HG03025 (cell line): ENCODE data around the gene CAMTA1.

Experiments used
- ATAC-seq: cut with Tn5 transposase; IDR thresholded peaks from one replicate; pipeline ENCODE4 v1.9.1; 2021; ENCODE audit warnings: mild to moderate bottlenecking, moderate library complexity; ENCODE audit not compliant: unreplicated experiment, low FRiP score

CAMTA1 gene

GRCh38 chr1:6996866-6997265 lies 211.6 kb downstream of the CAMTA1 start:
- no peak for ATAC-seq

- ATAC-seq = no peak
Observed at GRCh38 chr1:6998267-6998666, 213.0 kb downstream of the CAMTA1 start.

GRCh38 chr1:6999826-7000225 lies 214.6 kb downstream of the CAMTA1 start:
- no peak for ATAC-seq

- no peak for ATAC-seq
Observed at GRCh38 chr1:7000720-7001119, 215.5 kb downstream of the CAMTA1 start.

- ATAC-seq = no peak
Observed at GRCh38 chr1:7002728-7003127, 217.5 kb downstream of the CAMTA1 start.

- ATAC-seq = no peak
Observed at GRCh38 chr1:7003676-7004075, 218.4 kb downstream of the CAMTA1 start.

- no peak for ATAC-seq
Observed at GRCh38 chr1:7004181-7004580, 218.9 kb downstream of the CAMTA1 start.

GRCh38 chr1:7005762-7006161 lies 220.5 kb downstream of the CAMTA1 start:
- no peak for ATAC-seq

- ATAC-seq = no peak
Observed at GRCh38 chr1:7006996-7007871, 222.0 kb downstream of the CAMTA1 start.

- ATAC-seq = no peak
Observed at GRCh38 chr1:7007902-7008301, 222.6 kb downstream of the CAMTA1 start.

- ATAC-seq = no peak
Observed at GRCh38 chr1:7008331-7008730, 223.1 kb downstream of the CAMTA1 start.

- ATAC-seq = no peak
Observed at GRCh38 chr1:7008975-7009740, 223.9 kb downstream of the CAMTA1 start.

- ATAC-seq = no peak
Observed at GRCh38 chr1:7009741-7010525, 224.7 kb downstream of the CAMTA1 start.

- ATAC-seq = no peak
Observed at GRCh38 chr1:7010534-7011200, 225.4 kb downstream of the CAMTA1 start.

- no peak for ATAC-seq
Observed at GRCh38 chr1:7011826-7012225, 226.6 kb downstream of the CAMTA1 start.

GRCh38 chr1:7012461-7012924 lies 227.2 kb downstream of the CAMTA1 start:
- ATAC-seq = no peak

- no peak for ATAC-seq
Observed at GRCh38 chr1:7013833-7014639, 228.8 kb downstream of the CAMTA1 start.

GRCh38 chr1:7014640-7014930 lies 229.3 kb downstream of the CAMTA1 start:
- no peak for ATAC-seq

GRCh38 chr1:7015022-7015421 lies 229.8 kb downstream of the CAMTA1 start:
- ATAC-seq = no peak

GRCh38 chr1:7018351-7018750 lies 233.1 kb downstream of the CAMTA1 start:
- ATAC-seq = no peak
